RWPE1 (cell line): ENCODE data around the gene ARMH3.

ENCODE experiments used
- CTCF ChIA-PET: fragments of 350-600 bp; sonication (Branson Sonifier 250); formaldehyde crosslinking; extraction: SDS; loops from one replicate; lab custom pipeline; 2021; lab: Yijun Ruan, JAX
- POLR2A ChIA-PET: fragments of 400-600 bp; formaldehyde crosslinking; extraction: SDS; loops from one replicate; lab custom pipeline; 2020; ENCODE audit warnings: antibody characterized with exemption; ENCODE audit not compliant: low non-redundant PET; lab: Yijun Ruan, JAX
- DNase-seq: peaks from one replicate; pipeline ENCODE4 v3.0.0; 2012; ENCODE audit warnings: low spot score
- H3K27ac ChIP-seq: fragments of 450-650 bp; 2 replicates; pipeline ENCODE4 v1.5.1; 2017
- CTCF ChIP-seq: fragments of 450-650 bp; conservative IDR thresholded peaks from 2 replicates; pipeline ENCODE4 v1.5.1; 2017; ENCODE audit warnings: low read depth, mild to moderate bottlenecking

The ARMH3 gene

DNA sequence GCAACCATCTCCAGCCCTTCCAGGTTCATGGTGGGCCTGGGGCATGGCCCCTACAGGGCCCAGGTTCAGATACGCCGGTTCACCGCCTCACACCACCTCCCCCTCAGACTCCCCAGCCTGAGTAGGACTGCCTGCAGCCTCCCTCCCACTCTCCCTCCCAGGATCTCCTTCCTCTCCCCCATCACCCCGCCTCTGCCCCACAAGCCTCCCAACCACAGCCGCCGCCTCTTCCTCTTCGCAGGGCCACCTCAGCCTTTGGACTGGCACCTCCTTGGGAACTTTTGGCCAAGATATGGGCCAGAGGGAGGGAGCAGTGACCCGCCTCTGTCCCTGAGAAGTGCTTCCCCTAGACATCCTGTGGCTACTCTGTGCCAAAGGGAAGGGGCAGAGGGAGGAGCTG is 221.6 kb downstream of the ARMH3 start:
- DNase-seq, result no peak
- ChIA-PET CTCF (interaction anchor here (1.5 kb wide), 1 partner anchor 57 kb away, joined by 5 read pairs; no protein-coding TSS in a partner anchor), POLR2A (no interaction called here)
- TF ChIP-seq CTCF, result no peak
- no peak overlapping the region for H3K27ac ChIP-seq

- DNase-seq, result no peak
- CTCF ChIA-PET, result interaction anchor here (0.6 to 1.5 kb wide), 2 partner anchors 177 to 566 kb away, joined by 7 read pairs; no protein-coding TSS in a partner anchor
- TF ChIP-seq CTCF, result no peak
- POLR2A ChIA-PET, result no interaction called here
- H3K27ac ChIP-seq, result no peak overlapping the region
Measured at GRCh38 chr10:101833466-101833865, 222.5 kb downstream of the ARMH3 start.

DNA sequence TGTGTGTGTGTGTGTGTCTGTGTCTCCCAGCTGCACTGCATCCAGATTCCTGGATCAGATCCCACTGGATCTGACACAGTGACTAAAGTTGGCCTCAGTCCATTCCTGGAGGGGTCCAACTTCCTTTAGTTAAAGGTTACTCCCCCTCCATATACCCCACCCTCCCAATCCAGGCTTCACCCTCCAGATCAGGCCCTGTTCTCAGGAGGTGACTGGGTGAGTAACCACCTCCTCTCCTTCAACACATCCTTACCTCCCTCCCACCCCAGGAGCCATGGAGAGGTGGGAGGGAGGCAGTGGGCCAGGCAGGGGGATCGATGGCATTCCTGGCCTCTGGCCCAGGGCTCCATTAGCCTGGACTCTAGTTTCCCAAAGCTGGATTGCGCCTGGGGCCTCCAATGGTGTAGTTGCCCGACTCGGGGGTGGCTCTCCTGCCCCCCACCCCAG is 223.6 kb downstream of the ARMH3 start:
- CTCF ChIA-PET, result interaction anchor here (0.7 to 1.7 kb wide), 4 partner anchors 9 to 619 kb away, joined by 3 to 7 read pairs (median 4); partner anchors contain the start of gene KCNIP2

GRCh38 chr10:101831169-101831811 is 224.7 kb downstream of the ARMH3 start:
- CTCF ChIA-PET, result interaction anchor here (1.1 to 1.7 kb wide), 2 partner anchors 9 to 13 kb away, joined by 3 to 4 read pairs; partner anchors contain the start of gene KCNIP2
- POLR2A ChIA-PET, result no interaction called here
- H3K27ac ChIP-seq, result peak overlapping the region; percentile 80
- no peak for TF ChIP-seq CTCF
- DNase-seq, result no peak

More for the DNA sequence above, 223.6 kb downstream of the ARMH3 start:
- no peak for TF ChIP-seq CTCF
- POLR2A ChIA-PET, result no interaction called here
- DNase-seq, result no peak
- H3K27ac ChIP-seq, result no peak overlapping the region

DNA sequence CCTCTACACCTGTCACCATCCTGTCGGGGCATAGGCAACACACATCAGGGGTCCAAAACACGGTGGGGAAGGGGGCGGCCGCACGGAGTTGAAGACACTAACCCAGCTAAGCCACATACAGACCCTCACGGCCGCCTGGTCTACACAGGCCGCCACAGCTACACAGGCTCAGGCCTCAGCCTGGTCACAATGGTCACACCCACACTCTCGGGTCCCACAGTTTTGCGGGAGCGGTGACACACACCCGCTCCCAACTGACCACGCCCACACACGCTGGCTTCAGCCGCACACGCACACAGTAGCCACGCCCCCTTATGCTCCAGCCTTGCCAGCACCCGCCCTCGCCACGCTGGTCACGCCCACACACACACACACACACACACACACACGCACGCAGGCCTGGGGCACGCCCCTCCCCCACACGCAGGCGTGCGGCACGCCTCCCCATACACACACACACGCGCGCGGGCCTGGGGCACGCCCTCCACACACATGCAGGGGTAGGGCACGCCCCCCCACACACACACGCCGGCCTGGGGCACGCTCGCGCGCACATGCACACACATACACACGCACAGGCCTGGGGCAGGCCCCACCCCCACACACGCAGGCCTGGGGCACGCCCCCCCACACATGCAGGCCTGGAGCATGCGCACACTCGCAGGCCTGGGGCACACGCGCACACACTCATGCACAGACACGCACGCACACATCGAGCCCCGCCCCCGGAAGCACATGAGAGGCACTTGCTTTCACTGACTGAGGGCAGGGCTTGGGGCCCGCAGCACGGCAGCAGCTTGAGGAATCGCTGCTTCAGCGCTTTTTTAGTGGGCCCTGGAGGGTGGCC is 225.4 kb downstream of the ARMH3 start:
- no peak for TF ChIP-seq CTCF
- peak overlapping the region; percentile 80 for H3K27ac ChIP-seq
- CTCF ChIA-PET, result interaction anchor here (1.1 to 1.7 kb wide), 2 partner anchors 10 to 13 kb away, joined by 3 to 4 read pairs; partner anchors contain the start of gene KCNIP2
- POLR2A ChIA-PET, result no interaction called here
- DNase-seq, result peak; percentile 92
